Measurements from ENCODE around the gene EXOG.

Gene EXOG

DNA sequence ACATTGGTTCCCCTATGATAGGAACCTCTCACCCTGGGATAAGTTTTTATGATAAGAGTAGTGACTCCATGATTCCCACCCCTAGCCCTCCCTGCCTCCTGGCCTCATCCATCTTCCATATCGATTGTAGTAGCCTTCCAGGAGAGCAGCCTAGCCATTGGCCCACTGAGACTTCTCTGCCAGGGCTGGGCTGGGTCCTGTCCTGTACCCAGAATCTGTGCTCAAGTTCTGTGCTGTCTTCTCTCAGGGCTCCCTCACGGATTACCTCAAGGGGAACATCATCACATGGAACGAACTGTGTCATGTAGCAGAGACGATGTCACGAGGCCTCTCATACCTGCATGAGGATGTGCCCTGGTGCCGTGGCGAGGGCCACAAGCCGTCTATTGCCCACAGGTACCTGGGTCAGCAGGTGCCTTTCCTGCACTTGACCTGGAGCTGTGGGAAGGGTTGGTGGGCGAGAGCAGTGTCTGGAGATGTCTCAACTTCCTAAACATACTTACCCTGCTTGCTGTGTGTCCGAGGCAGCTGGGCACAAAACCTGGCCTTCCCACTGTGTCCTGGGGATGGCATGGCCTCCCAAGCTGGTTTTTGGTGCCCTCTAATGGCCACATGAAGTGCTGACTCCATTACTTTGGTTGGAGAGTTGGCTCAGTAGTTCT, 16.6 kb upstream of the EXOG start:
- no peak for TF ChIP-seq ZNF274 (IDR thresholded peaks at IDR 0.05; ENCODE audit: low read depth, low read length)
- no peak overlapping the region for H3K4me3 ChIP-seq (ENCODE audit: low read length)

DNA sequence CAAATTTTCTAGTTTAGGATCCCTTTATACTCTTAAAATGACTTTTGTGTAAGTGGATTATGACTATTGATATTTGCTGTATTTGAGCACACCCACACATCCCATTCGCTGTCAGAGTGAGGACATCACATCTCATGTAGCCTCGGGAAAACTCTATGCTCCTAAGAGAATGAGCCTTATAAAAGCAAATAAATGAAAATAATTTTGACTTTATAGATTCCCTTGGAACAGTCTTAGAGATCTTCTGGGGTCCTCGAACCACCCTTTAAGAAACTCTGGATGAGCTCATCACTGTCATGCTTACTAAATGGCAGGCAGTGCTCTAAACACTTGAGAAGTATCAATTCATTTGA, 16.1 kb upstream of the EXOG start:
- no peak overlapping the region for H3K4me3 ChIP-seq (ENCODE audit: low read length)
- TF ChIP-seq ZNF274 (IDR thresholded peaks at IDR 0.05; ENCODE audit: low read depth, low read length), result no peak

GRCh38 chr3:38480930-38481329, 15.2 kb upstream of the EXOG start:
- no peak overlapping the region for H3K4me3 ChIP-seq (ENCODE audit: low read length)
- TF ChIP-seq ZNF274 (IDR thresholded peaks at IDR 0.05; ENCODE audit: low read depth, low read length), result no peak

GRCh38 chr3:38482951-38483350, 13.2 kb upstream of the EXOG start:
- no peak overlapping the region for H3K4me3 ChIP-seq (ENCODE audit: low read length)
- no peak for TF ChIP-seq ZNF274 (IDR thresholded peaks at IDR 0.05; ENCODE audit: low read depth, low read length)

DNA sequence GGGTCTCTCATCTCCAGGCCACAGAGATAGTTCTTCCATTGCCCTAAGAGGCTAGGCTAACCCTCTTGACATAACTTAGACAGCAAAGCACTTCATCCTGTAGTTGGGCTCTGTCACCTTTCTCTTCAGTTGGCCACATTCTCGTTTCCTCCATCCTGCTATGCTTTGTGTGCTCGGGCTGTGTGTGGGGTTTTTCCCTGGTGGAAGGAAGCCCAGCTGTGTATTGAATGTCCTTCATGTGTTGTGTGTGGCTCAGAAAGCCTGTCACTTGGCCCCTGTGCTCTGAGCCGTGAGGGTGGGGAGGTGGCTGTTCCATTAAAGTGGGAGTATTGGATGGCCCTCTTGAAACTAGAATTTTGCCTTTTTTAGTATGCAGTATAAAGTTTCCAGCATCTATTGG, 8.8 kb upstream of the EXOG start:
- no peak for TF ChIP-seq ZNF274 (IDR thresholded peaks at IDR 0.05; ENCODE audit: low read depth, low read length)
- H3K4me3 ChIP-seq (ENCODE audit: low read length), result no peak overlapping the region

DNA sequence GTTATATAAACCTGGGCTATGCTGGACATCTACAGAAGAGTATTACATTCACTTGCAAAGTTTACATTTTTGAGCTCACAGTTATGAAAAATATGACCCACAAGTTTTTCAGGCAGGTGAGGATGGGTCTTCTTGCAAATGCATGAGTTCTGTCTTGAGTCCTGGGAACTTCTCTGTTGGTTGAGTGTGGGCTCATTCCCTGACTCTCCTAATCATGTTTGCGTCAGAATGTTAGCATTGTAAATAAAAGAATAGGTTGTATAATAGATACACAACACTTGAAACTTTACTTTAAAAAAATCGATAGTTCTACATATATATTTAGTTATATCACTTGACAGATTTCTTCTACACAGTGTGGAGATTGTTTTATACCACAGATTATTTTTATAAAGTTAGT, 7.2 kb upstream of the EXOG start:
- H3K4me3 ChIP-seq (ENCODE audit: low read length), result no peak overlapping the region
- no peak for TF ChIP-seq ZNF274 (IDR thresholded peaks at IDR 0.05; ENCODE audit: low read depth, low read length)

DNA sequence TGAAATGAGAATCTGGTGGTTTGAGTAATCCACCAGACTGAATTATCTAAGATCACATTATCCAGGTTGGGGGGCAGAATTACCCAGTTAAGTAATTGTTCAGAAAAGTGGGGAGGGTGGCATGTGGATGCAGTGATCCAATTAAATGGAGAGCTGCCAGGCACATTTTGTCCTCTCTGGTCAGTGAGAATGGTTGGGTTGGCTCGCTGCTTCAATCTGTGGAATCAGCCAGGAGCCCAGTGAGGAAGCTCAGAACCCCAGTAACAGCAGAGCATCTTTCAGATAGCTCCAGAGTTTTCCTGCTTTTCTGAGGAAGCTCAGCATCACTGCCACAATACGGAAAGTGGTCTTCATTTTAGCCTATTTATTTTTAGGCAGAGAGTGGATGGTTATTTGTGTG, 6.4 kb upstream of the EXOG start:
- no peak for TF ChIP-seq ZNF274 (IDR thresholded peaks at IDR 0.05; ENCODE audit: low read depth, low read length)
- H3K4me3 ChIP-seq (ENCODE audit: low read length), result no peak overlapping the region

DNA sequence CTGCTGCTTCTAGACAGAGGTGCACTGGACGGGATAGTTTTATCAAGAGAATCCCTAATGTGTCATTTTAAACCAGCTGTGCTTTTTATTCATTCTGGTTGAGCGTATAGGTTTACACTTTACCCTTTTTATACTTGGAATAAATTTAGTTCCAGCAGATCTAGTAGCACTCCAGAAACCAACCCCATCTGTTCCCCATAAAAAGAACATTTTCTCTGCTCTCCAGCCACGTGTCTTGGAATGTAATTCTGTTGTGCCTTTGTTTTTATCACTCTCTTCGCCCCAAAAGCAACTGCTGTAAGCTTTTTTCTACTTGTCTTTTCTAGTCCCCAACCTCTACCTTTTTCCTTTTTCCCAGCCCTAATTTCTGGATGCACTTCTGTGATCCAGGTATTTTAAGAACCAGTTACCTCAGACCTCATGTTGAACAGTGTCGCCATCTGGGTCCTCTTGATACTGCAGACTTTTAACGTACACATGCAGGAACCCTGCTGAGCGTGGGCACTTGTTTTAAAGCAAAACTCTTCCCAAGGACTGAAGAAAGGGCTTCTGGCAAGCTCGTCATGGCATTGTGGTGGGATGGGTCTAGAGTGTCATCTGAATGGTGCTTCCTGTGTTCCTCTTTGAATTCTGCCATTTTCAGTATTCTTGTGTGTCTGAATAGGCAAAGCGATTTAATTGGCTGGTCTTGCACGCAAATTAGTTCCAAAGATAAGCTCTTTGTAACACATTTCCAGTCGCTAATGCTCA, 5.7 kb upstream of the EXOG start:
- no peak for TF ChIP-seq ZNF274 (IDR thresholded peaks at IDR 0.05; ENCODE audit: low read depth, low read length)
- no peak overlapping the region for H3K4me3 ChIP-seq (ENCODE audit: low read length)

DNA sequence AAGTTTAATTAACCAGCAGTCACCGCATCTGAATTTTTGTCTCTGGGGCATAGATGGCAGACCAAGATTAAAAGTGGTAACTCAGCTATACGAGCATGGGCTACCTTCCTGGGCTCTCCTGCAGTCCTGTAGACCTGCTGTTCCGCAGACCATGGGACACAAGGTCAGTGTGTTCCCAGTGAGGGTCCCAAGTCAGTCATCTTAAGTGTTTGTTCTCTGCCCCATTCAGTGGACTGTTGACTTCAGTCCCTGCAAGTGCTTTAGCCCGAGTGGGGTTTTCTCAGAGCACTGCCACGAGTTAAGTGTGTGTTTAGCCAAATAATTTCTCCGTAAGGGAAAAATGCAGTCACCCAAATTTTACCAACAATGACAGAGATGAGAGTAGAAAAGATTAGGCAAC, 4.9 kb upstream of the EXOG start:
- no peak for TF ChIP-seq ZNF274 (IDR thresholded peaks at IDR 0.05; ENCODE audit: low read depth, low read length)
- no peak overlapping the region for H3K4me3 ChIP-seq (ENCODE audit: low read length)

DNA sequence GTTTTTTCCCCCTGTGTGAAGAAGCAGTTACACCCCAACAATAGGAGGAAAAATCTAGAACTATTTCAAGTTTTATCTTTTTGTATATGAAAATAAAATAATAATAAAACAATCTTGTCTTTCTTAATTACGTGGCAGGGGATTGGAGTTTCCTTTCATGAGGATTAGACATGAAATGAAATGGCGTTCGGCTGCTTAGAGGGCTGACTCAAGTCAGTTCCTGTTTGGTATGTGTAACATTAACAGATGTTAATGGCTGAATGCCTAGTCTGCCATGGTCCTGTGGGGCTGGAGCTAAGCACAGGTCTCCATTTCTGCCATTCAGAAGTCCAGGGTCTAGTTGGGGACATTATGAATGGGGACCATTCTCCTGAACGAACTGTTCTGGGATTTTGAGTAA, 3.1 kb upstream of the EXOG start:
- TF ChIP-seq ZNF274 (IDR thresholded peaks at IDR 0.05; ENCODE audit: low read depth, low read length), result no peak
- no peak overlapping the region for H3K4me3 ChIP-seq (ENCODE audit: low read length)

DNA sequence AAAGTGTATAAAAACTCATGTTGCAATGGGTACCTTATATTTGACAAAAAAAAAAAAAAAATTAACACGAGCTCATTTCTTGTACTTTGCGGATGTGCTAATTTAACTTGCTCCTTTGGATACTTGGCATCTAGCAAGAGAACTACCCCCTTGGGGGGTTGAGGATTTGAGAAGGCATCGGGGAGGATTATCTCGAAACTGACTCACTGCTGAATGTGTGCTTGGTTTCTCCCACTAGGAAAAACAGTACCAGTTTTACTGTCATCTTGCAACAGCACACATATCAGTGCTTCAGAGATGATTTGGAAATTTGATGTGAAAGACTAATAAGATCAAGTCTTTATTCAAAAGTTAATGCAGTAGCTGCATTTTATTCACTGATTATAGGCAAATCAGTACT, 891 bp downstream of the EXOG start:
- peak overlapping the region; percentile 80 for H3K4me3 ChIP-seq (ENCODE audit: low read length)
- no peak for TF ChIP-seq ZNF274 (IDR thresholded peaks at IDR 0.05; ENCODE audit: low read depth, low read length)

- no peak for TF ChIP-seq ZNF274 (IDR thresholded peaks at IDR 0.05; ENCODE audit: low read depth, low read length)
- H3K4me3 ChIP-seq (ENCODE audit: low read length), result no peak overlapping the region
Measured at GRCh38 chr3:38500688-38501417, 4.7 kb downstream of the EXOG start.

DNA sequence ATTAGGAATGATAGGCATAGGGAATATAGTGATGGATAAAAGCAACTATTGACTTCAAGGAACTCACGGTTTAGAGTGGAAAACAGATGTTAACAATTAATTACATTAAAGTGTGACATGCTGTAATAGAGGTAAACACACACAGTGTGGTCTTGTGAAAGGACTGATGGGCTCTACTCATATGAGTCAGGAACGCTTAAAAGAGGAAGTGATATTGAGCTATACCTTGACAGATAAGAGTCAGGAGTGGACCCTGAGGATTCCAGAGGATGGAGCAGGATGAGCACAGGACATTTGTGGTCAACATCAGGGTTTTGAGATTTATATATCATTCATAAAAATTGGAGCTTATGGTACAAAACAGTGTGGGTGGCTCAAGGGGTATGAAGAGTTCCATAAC, 11.0 kb downstream of the EXOG start:
- no peak overlapping the region for H3K4me3 ChIP-seq (ENCODE audit: low read length)
- TF ChIP-seq ZNF274 (IDR thresholded peaks at IDR 0.05; ENCODE audit: low read depth, low read length), result no peak

GRCh38 chr3:38509732-38510131, 13.6 kb downstream of the EXOG start:
- TF ChIP-seq ZNF274 (IDR thresholded peaks at IDR 0.05; ENCODE audit: low read depth, low read length), result no peak

DNA sequence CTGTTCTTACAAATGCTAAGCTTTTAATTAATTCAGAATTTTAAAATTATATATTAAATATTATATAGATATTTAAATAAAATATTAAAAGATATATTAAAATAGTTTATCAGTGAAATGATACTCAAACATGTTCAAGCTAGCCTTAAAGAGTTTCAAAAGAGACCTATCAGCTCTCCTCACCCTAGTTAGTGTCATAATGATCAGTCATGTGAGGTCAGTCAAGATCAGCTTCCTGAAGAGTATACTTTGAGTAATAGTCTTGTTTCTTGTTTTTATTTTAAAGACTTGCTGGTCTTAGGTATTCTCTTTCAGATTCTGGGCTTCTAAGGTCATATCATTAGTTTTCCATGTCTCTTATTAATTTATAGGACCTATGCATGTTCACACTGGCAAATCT, 14.5 kb downstream of the EXOG start:
- TF ChIP-seq ZNF274 (IDR thresholded peaks at IDR 0.05; ENCODE audit: low read depth, low read length), result no peak
- H3K4me3 ChIP-seq (ENCODE audit: low read length), result no peak overlapping the region

More at GRCh38 chr3:38509732-38510131, 13.6 kb downstream of the EXOG start:
- no peak overlapping the region for H3K4me3 ChIP-seq (ENCODE audit: low read length)
